ENCODE results near the gene BRSK1. TPM values are rescaled to one million over a fixed set of nuclear protein-coding genes. Genes with fewer than 3 reads are reported as not detected.

The BRSK1 gene
- total RNA-seq, 1 donor = 4.0 TPM

GRCh38 chr19:55245236-55245904, 38.4 kb upstream of the BRSK1 start:
- peaks cover 52% of the 10 kb centered on the region for H3K79me2 ChIP-seq (ENCODE audit: insufficient read depth, low read length)
- H3K9me3 ChIP-seq (ENCODE audit: low read depth, low read length) = no peaks in the 10 kb centered on the region
- no peak overlapping the region for H3K4me2 ChIP-seq (ENCODE audit: insufficient read depth, low read length)
- no peaks in the 10 kb centered on the region for H3K27me3 ChIP-seq (ENCODE audit: insufficient read depth, low read length)
- TF ChIP-seq, protein P1, sequence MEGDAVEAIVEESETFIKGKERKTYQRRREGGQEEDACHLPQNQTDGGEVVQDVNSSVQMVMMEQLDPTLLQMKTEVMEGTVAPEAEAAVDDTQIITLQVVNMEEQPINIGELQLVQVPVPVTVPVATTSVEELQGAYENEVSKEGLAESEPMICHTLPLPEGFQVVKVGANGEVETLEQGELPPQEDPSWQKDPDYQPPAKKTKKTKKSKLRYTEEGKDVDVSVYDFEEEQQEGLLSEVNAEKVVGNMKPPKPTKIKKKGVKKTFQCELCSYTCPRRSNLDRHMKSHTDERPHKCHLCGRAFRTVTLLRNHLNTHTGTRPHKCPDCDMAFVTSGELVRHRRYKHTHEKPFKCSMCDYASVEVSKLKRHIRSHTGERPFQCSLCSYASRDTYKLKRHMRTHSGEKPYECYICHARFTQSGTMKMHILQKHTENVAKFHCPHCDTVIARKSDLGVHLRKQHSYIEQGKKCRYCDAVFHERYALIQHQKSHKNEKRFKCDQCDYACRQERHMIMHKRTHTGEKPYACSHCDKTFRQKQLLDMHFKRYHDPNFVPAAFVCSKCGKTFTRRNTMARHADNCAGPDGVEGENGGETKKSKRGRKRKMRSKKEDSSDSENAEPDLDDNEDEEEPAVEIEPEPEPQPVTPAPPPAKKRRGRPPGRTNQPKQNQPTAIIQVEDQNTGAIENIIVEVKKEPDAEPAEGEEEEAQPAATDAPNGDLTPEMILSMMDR (IDR thresholded peaks at IDR 0.05; ENCODE audit: extremely low read depth, low read depth, low read length) = no peak
- H3K4me3 ChIP-seq (ENCODE audit: insufficient read depth, low read length) = no peak overlapping the region
- H2AFZ ChIP-seq (ENCODE audit: low read length) = no peak overlapping the region
- H3K27ac ChIP-seq (ENCODE audit: low read depth, low read length) = no peak overlapping the region
- H3K36me3 ChIP-seq (ENCODE audit: insufficient read depth, low read length) = peaks cover 50% of the 10 kb centered on the region
- no peak for DNase-seq (ENCODE audit: insufficient read length, low spot score, missing footprints)
- no peaks in the 10 kb centered on the region for H3K4me1 ChIP-seq (ENCODE audit: insufficient read depth, low read length)
- peaks cover 44% of the 10 kb centered on the region for H4K20me1 ChIP-seq (ENCODE audit: insufficient read depth, low read length)

DNA sequence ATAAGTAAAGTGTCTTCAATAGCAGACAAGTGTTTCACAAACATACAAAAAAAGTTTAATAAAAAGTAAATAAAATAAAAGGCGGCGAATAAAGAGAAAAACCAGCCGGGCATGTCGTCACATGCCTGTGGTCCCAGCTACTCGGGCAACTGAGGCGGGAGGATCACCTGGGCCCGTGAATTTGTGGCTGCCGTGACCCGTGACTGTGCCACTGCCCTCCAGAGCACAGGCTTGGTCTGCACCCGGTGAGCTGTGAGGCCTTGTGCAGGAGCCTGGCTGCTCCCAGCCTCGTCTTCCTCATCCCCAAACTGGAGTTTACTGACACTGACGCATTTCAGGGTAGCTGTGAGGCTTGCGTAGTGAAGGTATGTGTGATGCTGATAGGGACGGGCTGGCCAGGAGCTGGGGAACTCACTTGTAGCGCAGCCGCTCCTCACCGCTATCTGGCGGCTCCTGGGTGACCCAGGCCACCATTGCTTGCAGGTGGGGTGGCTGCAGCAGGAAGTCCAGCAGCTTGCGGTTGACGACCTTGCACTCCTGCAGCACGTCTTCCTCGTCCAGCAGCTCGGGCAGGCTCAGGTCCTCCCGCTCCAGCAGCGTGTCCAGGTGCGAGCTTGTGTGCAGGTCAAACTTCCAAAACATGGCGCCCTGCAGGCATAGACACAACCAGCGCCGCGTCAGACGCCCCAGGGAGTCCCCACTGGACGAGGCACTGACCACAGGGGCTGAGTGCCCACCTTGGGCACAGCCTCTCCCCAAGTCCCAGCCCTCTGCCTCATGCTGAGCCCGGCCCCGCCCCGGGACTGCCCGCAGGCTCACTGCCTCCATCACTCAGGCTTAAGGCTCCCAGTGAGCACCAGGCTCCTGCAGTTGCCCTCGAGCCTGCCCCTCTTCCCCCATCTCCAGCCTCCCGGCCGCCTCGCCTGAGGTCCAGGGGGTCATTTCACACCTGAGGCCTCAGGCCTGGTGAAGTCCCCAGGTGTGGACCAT, 37.0 kb upstream of the BRSK1 start:
- Histone ChIP-seq H3K36me3 (ENCODE audit: insufficient read depth, low read length) (peaks cover 40% of the 10 kb centered on the region), H3K4me2 (ENCODE audit: insufficient read depth, low read length) (no peak overlapping the region), H2AFZ (ENCODE audit: low read length) (no peak overlapping the region), H3K27ac (ENCODE audit: low read depth, low read length) (no peak overlapping the region), H3K27me3 (ENCODE audit: insufficient read depth, low read length) (no peaks in the 10 kb centered on the region), H3K79me2 (ENCODE audit: insufficient read depth, low read length) (peaks cover 66% of the 10 kb centered on the region), H4K20me1 (ENCODE audit: insufficient read depth, low read length) (peaks cover 57% of the 10 kb centered on the region), H3K9me3 (ENCODE audit: low read depth, low read length) (no peaks in the 10 kb centered on the region), H3K4me3 (ENCODE audit: insufficient read depth, low read length) (no peak overlapping the region), H3K4me1 (ENCODE audit: insufficient read depth, low read length) (peaks cover 3% of the 10 kb centered on the region)
- peak; percentile 73 for DNase-seq (ENCODE audit: insufficient read length, low spot score, missing footprints)
- TF ChIP-seq, protein P1 (IDR thresholded peaks at IDR 0.05; ENCODE audit: extremely low read depth, low read depth, low read length) = no peak

GRCh38 chr19:55247621-55248099, 36.1 kb upstream of the BRSK1 start:
- peaks cover 75% of the 10 kb centered on the region for H3K79me2 ChIP-seq (ENCODE audit: insufficient read depth, low read length)
- peak; percentile 95 for DNase-seq (ENCODE audit: insufficient read length, low spot score, missing footprints)
- H3K9me3 ChIP-seq (ENCODE audit: low read depth, low read length) = no peaks in the 10 kb centered on the region
- H2AFZ ChIP-seq (ENCODE audit: low read length) = no peak overlapping the region
- H4K20me1 ChIP-seq (ENCODE audit: insufficient read depth, low read length) = peaks cover 66% of the 10 kb centered on the region
- H3K4me1 ChIP-seq (ENCODE audit: insufficient read depth, low read length) = peaks cover 5% of the 10 kb centered on the region
- no peaks in the 10 kb centered on the region for H3K27me3 ChIP-seq (ENCODE audit: insufficient read depth, low read length)
- TF ChIP-seq, protein P1 (IDR thresholded peaks at IDR 0.05; ENCODE audit: extremely low read depth, low read depth, low read length) = no peak
- peaks cover 31% of the 10 kb centered on the region for H3K36me3 ChIP-seq (ENCODE audit: insufficient read depth, low read length)
- no peak overlapping the region for H3K4me3 ChIP-seq (ENCODE audit: insufficient read depth, low read length)
- H3K4me2 ChIP-seq (ENCODE audit: insufficient read depth, low read length) = no peak overlapping the region
- H3K27ac ChIP-seq (ENCODE audit: low read depth, low read length) = no peak overlapping the region
